ENCODE results near the gene HNRNPK. TPM values are rescaled to one million over a fixed set of nuclear protein-coding genes. Genes with fewer than 3 reads are reported as not detected.

The HNRNPK gene
- total and polyA plus RNA-seq, 10 of the 15 experiments (the other 5 are each of a cell fraction or from before 2014, with no cell fraction given) = 235 to 970 (median 652) TPM

GRCh38 chr9:83980395-83981125 is 545 bp upstream of the HNRNPK start, which contains the start of gene RMI1 (continued):
- no peak for TF ChIP-seq REST (IDR thresholded peaks at IDR 0.05; ENCODE audit: low read depth, low read length)
- 0 out of 6 replicates have a peak, but pooled peaks of 1 of the 3 experiments have one; percentile 7 for TF ChIP-seq CTCF (IDR thresholded peaks at IDR 0.05 in 2 of 3, conservative IDR thresholded peaks at IDR 0.05 in 1 of 3; ENCODE audit: control insufficient read depth in 2 of 3, extremely low read depth in 1 of 3, insufficient read depth in 1 of 3, low read depth in 3 of 3, low read length in 3 of 3)
- TF ChIP-seq WRNIP1 (IDR thresholded peaks at IDR 0.05; ENCODE audit: borderline replicate concordance, low read depth, low read length) = no peak; the same call in 1 of the 2 replicates
- peak; percentile 97 for TF ChIP-seq GATAD2B (conservative IDR thresholded peaks at IDR 0.05; ENCODE audit: low read depth)
- peak; percentile 97 for TF ChIP-seq CHD2 (IDR thresholded peaks at IDR 0.05; ENCODE audit: borderline replicate concordance, low read depth, low read length)
- no peak for TF ChIP-seq SREBF1 (IDR thresholded peaks at IDR 0.05; ENCODE audit: low read length)
- TF ChIP-seq ASH2L (IDR thresholded peaks at IDR 0.05; ENCODE audit: borderline replicate concordance, low read depth) = peak; percentile 70; the same call in 1 of the 2 replicates
- TF ChIP-seq RAD21 (IDR thresholded peaks at IDR 0.05; ENCODE audit: insufficient read depth, low read depth, low read length) = no peak
- TF ChIP-seq ZBED1 (IDR thresholded peaks at IDR 0.05; ENCODE audit: borderline replicate concordance) = peak; percentile 48; the same call in 1 of the 2 replicates
- peak; percentile 81 to 89 for TF ChIP-seq IKZF2 (IDR thresholded peaks at IDR 0.05)
- TF ChIP-seq RELB (IDR thresholded peaks at IDR 0.05; ENCODE audit: low read depth) = peak; percentile 64; the same call in 1 of the 2 replicates
- peak; percentile 7; the same call in 1 of the 2 replicates for TF ChIP-seq CREB1 (IDR thresholded peaks at IDR 0.05; ENCODE audit: low read depth)
- no peak for TF ChIP-seq ZZZ3 (IDR thresholded peaks at IDR 0.05; ENCODE audit: control insufficient read depth, insufficient read length, low read depth)
- no peak for TF ChIP-seq NFYA (IDR thresholded peaks at IDR 0.05; ENCODE audit: borderline replicate concordance, low read depth, low read length)
- TF ChIP-seq ATF3 (IDR thresholded peaks at IDR 0.05; ENCODE audit: borderline replicate concordance, extremely low read depth, low read depth, low read length) = no peak
- no peak for TF ChIP-seq RBBP5 (conservative IDR thresholded peaks at IDR 0.05)
- TF ChIP-seq NR2C1 (IDR thresholded peaks at IDR 0.05) = no peak
- no peak for TF ChIP-seq ZSCAN29 (IDR thresholded peaks at IDR 0.05)
- TF ChIP-seq MLLT1 (IDR thresholded peaks at IDR 0.05) = 0 out of 2 replicates have a peak, but pooled peaks have one; percentile 75
- peak in 1 of 2 experiments; percentile 7; a peak in 1 of 4 replicates for TF ChIP-seq EP300 (IDR thresholded peaks at IDR 0.05; ENCODE audit: borderline replicate concordance in 1 of 2, control insufficient read depth in 1 of 2, low read depth in 2 of 2, low read length in 2 of 2)
